WTC11 (cell line): ENCODE measurements around the gene PLEKHM1.

ENCODE experiments used
- ELF4 ChIP-seq: sonication (generic); formaldehyde crosslinking; IDR thresholded peaks from 2 replicates; pipeline ENCODE4 v1.8.1; 2022; ENCODE audit warnings: low read depth, mild to moderate bottlenecking, moderate library complexity, missing genetic modification reagents
- OVOL2 ChIP-seq: fragments of 250-450 bp; sonication (Bioruptor Pico); IDR thresholded peaks from 2 replicates; pipeline ENCODE4 v1.9.0; 2021; ENCODE audit warnings: mild to moderate bottlenecking, borderline replicate concordance
- RELA ChIP-seq: sonication (generic); formaldehyde crosslinking; IDR thresholded peaks from 2 replicates; pipeline ENCODE4 v1.8.1; 2022; ENCODE audit warnings: missing genetic modification reagents, mild to moderate bottlenecking, borderline replicate concordance
- RORB ChIP-seq: fragments of 250-450 bp; sonication (Bioruptor Pico); IDR thresholded peaks from 2 replicates; pipeline ENCODE4 v1.9.0; 2021; ENCODE audit warnings: mild to moderate bottlenecking
- ZBTB21 ChIP-seq: sonication (generic); formaldehyde crosslinking; IDR thresholded peaks from 2 replicates; pipeline ENCODE4 v1.8.1; 2023; ENCODE audit warnings: mild to moderate bottlenecking, missing genetic modification reagents, borderline replicate concordance
- ZNF416 ChIP-seq: fragments of 250-450 bp; sonication (Bioruptor Pico); IDR thresholded peaks from 2 replicates; pipeline ENCODE4 v1.9.0; 2021; ENCODE audit warnings: mild to moderate bottlenecking, inconsistent platforms
- TF ChIP-seq, protein P1 (sequence below): fragments of 200-600 bp; IDR thresholded peaks from 2 replicates; pipeline ENCODE4 v1.8.0; 2022; ENCODE audit warnings: antibody characterized with exemption
- TF ChIP-seq, protein P2 (sequence below): sonication (generic); formaldehyde crosslinking; IDR thresholded peaks from 2 replicates; pipeline ENCODE4 v1.8.1; 2022; ENCODE audit warnings: low read depth, mild to moderate bottlenecking, moderate library complexity, missing genetic modification reagents, borderline replicate concordance
- TF ChIP-seq, protein P3 (sequence below): sonication (generic); formaldehyde crosslinking; IDR thresholded peaks from 2 replicates; pipeline ENCODE4 v1.8.1; 2023; ENCODE audit warnings: mild to moderate bottlenecking, missing genetic modification reagents, moderate library complexity
- TF ChIP-seq, protein P4 (sequence below): sonication (generic); formaldehyde crosslinking; IDR thresholded peaks from 2 replicates; pipeline ENCODE4 v1.8.0; 2022; ENCODE audit warnings: mild to moderate bottlenecking, missing genetic modification reagents
- TF ChIP-seq, protein P5 (sequence below): sonication (generic); formaldehyde crosslinking; conservative IDR thresholded peaks from 2 replicates; pipeline ENCODE4 v1.8.1; 2022; ENCODE audit warnings: mild to moderate bottlenecking, missing genetic modification reagents
- TF ChIP-seq, protein P6 (sequence below): fragments of 250-450 bp; sonication (Bioruptor Pico); conservative IDR thresholded peaks from 2 replicates; pipeline ENCODE4 v1.9.0; 2021; ENCODE audit warnings: mild to moderate bottlenecking
- TF ChIP-seq, protein P7 (sequence below): sonication (generic); formaldehyde crosslinking; IDR thresholded peaks from 2 replicates; pipeline ENCODE4 v1.8.0; 2023; ENCODE audit warnings: missing genetic modification reagents
- TF ChIP-seq, protein P8 (sequence below): sonication (generic); formaldehyde crosslinking; IDR thresholded peaks from 2 replicates; pipeline ENCODE4 v1.8.1; 2022; ENCODE audit warnings: mild to moderate bottlenecking, moderate library complexity, missing genetic modification reagents

DNA sequence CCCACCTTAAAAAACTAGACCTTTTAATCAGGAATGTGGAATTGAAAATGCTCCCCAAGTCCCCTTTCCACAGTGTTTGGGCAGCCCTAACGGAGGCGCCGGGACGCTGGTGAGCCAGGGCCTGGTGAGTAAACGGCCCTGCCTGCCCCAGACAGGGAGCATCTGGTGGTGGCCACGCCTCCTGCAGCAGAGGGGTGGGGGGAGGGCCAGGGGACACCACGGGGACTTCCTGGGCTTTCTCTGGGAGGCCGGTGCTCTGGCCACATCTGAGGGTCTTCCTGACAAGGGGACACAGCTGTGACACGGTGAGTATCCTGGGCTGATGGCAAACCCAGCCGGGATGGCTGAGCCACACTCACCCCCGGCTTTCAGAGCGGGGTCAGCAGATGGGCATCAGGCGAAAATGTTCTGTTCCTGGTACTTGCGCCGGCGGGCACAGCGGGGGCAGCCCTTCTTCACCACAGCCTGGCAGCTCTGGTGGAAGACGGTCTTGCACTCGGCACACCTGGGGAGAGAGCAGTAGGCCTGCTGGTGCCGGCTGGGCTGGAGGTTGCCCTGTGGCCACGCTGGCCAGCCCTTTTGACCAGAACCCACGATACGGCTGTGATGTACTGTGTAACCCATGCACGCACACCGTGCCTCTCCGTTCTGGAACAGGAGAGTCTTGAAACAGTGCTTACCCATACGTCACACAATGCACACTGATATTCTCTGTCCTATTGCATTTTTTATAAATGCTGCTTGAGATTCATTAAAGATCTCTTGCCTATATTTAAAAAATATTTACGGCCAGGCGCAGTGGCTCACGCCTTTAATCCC is 52.8 kb downstream of the PLEKHM1 start:
- TF ChIP-seq, protein P1, sequence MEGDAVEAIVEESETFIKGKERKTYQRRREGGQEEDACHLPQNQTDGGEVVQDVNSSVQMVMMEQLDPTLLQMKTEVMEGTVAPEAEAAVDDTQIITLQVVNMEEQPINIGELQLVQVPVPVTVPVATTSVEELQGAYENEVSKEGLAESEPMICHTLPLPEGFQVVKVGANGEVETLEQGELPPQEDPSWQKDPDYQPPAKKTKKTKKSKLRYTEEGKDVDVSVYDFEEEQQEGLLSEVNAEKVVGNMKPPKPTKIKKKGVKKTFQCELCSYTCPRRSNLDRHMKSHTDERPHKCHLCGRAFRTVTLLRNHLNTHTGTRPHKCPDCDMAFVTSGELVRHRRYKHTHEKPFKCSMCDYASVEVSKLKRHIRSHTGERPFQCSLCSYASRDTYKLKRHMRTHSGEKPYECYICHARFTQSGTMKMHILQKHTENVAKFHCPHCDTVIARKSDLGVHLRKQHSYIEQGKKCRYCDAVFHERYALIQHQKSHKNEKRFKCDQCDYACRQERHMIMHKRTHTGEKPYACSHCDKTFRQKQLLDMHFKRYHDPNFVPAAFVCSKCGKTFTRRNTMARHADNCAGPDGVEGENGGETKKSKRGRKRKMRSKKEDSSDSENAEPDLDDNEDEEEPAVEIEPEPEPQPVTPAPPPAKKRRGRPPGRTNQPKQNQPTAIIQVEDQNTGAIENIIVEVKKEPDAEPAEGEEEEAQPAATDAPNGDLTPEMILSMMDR = no peak
- TF ChIP-seq ZBTB21 (CRISPR knock-in tag) = no peak
- no peak for TF ChIP-seq RELA (CRISPR knock-in tag)
- TF ChIP-seq, protein P2, sequence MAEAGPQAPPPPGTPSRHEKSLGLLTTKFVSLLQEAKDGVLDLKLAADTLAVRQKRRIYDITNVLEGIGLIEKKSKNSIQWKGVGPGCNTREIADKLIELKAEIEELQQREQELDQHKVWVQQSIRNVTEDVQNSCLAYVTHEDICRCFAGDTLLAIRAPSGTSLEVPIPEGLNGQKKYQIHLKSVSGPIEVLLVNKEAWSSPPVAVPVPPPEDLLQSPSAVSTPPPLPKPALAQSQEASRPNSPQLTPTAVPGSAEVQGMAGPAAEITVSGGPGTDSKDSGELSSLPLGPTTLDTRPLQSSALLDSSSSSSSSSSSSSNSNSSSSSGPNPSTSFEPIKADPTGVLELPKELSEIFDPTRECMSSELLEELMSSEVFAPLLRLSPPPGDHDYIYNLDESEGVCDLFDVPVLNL (CRISPR knock-in tag) = no peak
- no peak for TF ChIP-seq ELF4
- TF ChIP-seq, protein P3, sequence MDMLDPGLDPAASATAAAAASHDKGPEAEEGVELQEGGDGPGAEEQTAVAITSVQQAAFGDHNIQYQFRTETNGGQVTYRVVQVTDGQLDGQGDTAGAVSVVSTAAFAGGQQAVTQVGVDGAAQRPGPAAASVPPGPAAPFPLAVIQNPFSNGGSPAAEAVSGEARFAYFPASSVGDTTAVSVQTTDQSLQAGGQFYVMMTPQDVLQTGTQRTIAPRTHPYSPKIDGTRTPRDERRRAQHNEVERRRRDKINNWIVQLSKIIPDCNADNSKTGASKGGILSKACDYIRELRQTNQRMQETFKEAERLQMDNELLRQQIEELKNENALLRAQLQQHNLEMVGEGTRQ (CRISPR knock-in tag) = no peak
- TF ChIP-seq, protein P4, sequence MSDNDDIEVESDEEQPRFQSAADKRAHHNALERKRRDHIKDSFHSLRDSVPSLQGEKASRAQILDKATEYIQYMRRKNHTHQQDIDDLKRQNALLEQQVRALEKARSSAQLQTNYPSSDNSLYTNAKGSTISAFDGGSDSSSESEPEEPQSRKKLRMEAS (CRISPR knock-in tag) = no peak
- TF ChIP-seq, protein P5, sequence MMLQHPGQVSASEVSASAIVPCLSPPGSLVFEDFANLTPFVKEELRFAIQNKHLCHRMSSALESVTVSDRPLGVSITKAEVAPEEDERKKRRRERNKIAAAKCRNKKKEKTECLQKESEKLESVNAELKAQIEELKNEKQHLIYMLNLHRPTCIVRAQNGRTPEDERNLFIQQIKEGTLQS (CRISPR knock-in tag) = no peak
- TF ChIP-seq, protein P6, sequence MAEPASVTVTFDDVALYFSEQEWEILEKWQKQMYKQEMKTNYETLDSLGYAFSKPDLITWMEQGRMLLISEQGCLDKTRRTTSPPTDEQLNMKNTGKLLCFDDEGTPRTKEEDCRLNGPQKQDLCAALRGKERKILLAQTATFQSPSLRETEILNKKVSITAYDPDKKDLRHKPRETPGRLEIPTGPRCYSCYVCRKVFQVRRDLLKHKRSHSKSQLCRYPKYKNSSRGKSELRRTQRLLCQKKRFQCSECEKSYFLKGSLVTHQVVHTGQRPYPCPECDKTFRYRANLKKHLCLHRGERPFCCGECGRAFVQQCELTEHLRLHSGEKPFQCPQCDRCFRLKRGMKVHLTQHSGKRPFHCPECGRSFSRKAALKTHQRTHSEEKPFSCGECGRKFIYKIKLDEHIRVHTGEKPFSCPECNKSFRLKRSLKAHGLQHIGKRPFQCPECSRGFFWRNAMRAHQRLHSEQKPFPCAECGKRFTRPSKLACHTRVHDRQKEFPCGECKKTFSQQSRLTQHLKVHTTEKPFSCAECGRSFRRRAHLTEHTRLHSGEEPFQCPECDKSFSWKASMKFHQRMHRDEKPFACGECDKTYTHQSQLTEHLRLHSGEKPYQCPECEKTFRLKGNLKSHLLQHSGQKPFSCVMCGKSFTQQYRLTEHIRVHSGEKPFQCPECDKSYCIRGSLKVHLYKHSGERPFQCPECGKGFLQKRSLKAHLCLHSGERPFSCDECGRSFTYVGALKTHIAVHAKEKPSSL (CRISPR knock-in tag) = no peak
- no peak for TF ChIP-seq RORB (CRISPR knock-in tag)
- TF ChIP-seq, protein P7, sequence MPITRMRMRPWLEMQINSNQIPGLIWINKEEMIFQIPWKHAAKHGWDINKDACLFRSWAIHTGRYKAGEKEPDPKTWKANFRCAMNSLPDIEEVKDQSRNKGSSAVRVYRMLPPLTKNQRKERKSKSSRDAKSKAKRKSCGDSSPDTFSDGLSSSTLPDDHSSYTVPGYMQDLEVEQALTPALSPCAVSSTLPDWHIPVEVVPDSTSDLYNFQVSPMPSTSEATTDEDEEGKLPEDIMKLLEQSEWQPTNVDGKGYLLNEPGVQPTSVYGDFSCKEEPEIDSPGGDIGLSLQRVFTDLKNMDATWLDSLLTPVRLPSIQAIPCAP (CRISPR knock-in tag) = no peak
- no peak for TF ChIP-seq OVOL2 (CRISPR knock-in tag)
- no peak for TF ChIP-seq ZNF416 (CRISPR knock-in tag)
- TF ChIP-seq, protein P8, sequence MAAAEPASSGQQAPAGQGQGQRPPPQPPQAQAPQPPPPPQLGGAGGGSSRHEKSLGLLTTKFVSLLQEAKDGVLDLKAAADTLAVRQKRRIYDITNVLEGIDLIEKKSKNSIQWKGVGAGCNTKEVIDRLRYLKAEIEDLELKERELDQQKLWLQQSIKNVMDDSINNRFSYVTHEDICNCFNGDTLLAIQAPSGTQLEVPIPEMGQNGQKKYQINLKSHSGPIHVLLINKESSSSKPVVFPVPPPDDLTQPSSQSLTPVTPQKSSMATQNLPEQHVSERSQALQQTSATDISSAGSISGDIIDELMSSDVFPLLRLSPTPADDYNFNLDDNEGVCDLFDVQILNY (CRISPR knock-in tag) = no peak
